IPS DF 4.7 (cell line): ENCODE results near the gene ZNF808.
"Not testable (repeated sequence)": the region's sequence is repeated elsewhere in the genome, so short reads cannot be mapped to it uniquely, and the experiment has no call there.

Experiments used
- DNase-seq: peaks from one replicate; pipeline ENCODE4 v3.0.0-alpha.2; 2013; ENCODE audit warnings: low spot score; ENCODE audit errors: extremely low read depth

Gene ZNF808

GRCh38 chr19:52527134-52527955 lies at the start of gene ZNF808:
Gene ZNF808, plus strand, starts transcription at chr19:52527668. Its CDS starts 15,617 bp downstream, at chr19:52543285.
- no peak for DNase-seq

- DNase-seq = not testable (repeated sequence)
These were observed 43.2 kb upstream of the ZNF808 start for GRCh38 chr19:52484111-52484743.

GRCh38 chr19:52485064-52485463 lies 42.4 kb upstream of the ZNF808 start:
- DNase-seq = not testable (repeated sequence)

- not testable (repeated sequence) for DNase-seq
These were observed 41.8 kb upstream of the ZNF808 start for GRCh38 chr19:52485561-52486240.

GRCh38 chr19:52492201-52492993 lies 35.1 kb upstream of the ZNF808 start:
- no peak for DNase-seq

- no peak for DNase-seq
These were observed 34.4 kb upstream of the ZNF808 start for GRCh38 chr19:52492994-52493470.

- DNase-seq = no peak
These were observed 33.0 kb upstream of the ZNF808 start for GRCh38 chr19:52494518-52494917.

GRCh38 chr19:52498571-52498970 lies 28.9 kb upstream of the ZNF808 start:
- no peak for DNase-seq

GRCh38 chr19:52500474-52500873 lies 27.0 kb upstream of the ZNF808 start:
- not testable (repeated sequence) for DNase-seq

- DNase-seq = not testable (repeated sequence)
These were observed 26.5 kb upstream of the ZNF808 start for GRCh38 chr19:52500991-52501390.

GRCh38 chr19:52507266-52507665 lies 20.2 kb upstream of the ZNF808 start:
- no peak for DNase-seq

GRCh38 chr19:52516191-52516590 lies 11.3 kb upstream of the ZNF808 start:
- no peak for DNase-seq

GRCh38 chr19:52518646-52519045 lies 8.8 kb upstream of the ZNF808 start:
- no peak for DNase-seq

GRCh38 chr19:52519175-52519574 lies 8.3 kb upstream of the ZNF808 start:
- not testable (repeated sequence) for DNase-seq

- DNase-seq = no peak
These were observed 7.5 kb upstream of the ZNF808 start for GRCh38 chr19:52520013-52520412.

- no peak for DNase-seq
These were observed 4.9 kb upstream of the ZNF808 start for GRCh38 chr19:52522551-52522950.

GRCh38 chr19:52524086-52524485 lies 3.4 kb upstream of the ZNF808 start:
- DNase-seq = no peak

GRCh38 chr19:52527956-52528351 lies 486 bp downstream of the ZNF808 start:
- no peak for DNase-seq

- DNase-seq = no peak
These were observed 5.0 kb downstream of the ZNF808 start for GRCh38 chr19:52532480-52532879.

GRCh38 chr19:52533901-52534300 lies 6.4 kb downstream of the ZNF808 start:
- no peak for DNase-seq

- DNase-seq = not testable (repeated sequence)
These were observed 7.9 kb downstream of the ZNF808 start for GRCh38 chr19:52535385-52535770.
